HepG2 (cell line): Measurements from ENCODE around the gene IPO9. TPM values are rescaled to one million over a fixed set of nuclear protein-coding genes. Genes with fewer than 3 reads are reported as not detected.

ENCODE experiments used
- NR2F2 ChIP-seq: IDR thresholded peaks from 2 replicates; pipeline ENCODE4 v1.6.1; 2012; ENCODE audit warnings: low read depth, inconsistent platforms, borderline replicate concordance
- PLRG1 ChIP-seq: fragments of 450-650 bp; conservative IDR thresholded peaks from 2 replicates; pipeline ENCODE4 v1.6.1; 2016
- RELA ChIP-seq: sonication (generic); formaldehyde crosslinking; IDR thresholded peaks from 2 replicates; pipeline ENCODE4 v1.4.0; 2020; ENCODE audit warnings: missing genetic modification reagents
- SP2 ChIP-seq: sonication (generic); formaldehyde crosslinking; IDR thresholded peaks from 2 replicates; pipeline ENCODE4 v1.5.1; 2020; ENCODE audit warnings: mild to moderate bottlenecking, missing genetic modification reagents
- TCF7 ChIP-seq: sonication (generic); IDR thresholded peaks from 2 replicates; pipeline ENCODE4 v1.6.1; 2016; ENCODE audit warnings: antibody characterized with exemption, low read depth
- TMF1 ChIP-seq: sonication (generic); formaldehyde crosslinking; IDR thresholded peaks from 2 replicates; pipeline ENCODE4 v1.8.1; 2022; ENCODE audit warnings: low read depth, missing genetic modification reagents
- ZFP90 ChIP-seq: sonication (generic); formaldehyde crosslinking; IDR thresholded peaks from 2 replicates; pipeline ENCODE4 v1.8.0; 2022; ENCODE audit warnings: missing genetic modification reagents, mild to moderate bottlenecking, inconsistent platforms, borderline replicate concordance
- ZIK1 ChIP-seq: sonication (generic); formaldehyde crosslinking; IDR thresholded peaks from 2 replicates; pipeline ENCODE4 v1.5.0; 2020; ENCODE audit warnings: mild to moderate bottlenecking, low read depth, missing genetic modification reagents, borderline replicate concordance
- ZKSCAN1 ChIP-seq: fragments of 150-350 bp; IDR thresholded peaks from 2 replicates; pipeline ENCODE4 v1.6.1; 2014; ENCODE audit warnings: low read length
- ZMAT3 ChIP-seq: sonication (generic); formaldehyde crosslinking; conservative IDR thresholded peaks from 2 replicates; pipeline ENCODE4 v1.7.0; 2021; ENCODE audit warnings: missing genetic modification reagents
- ZNF383 ChIP-seq: sonication (generic); formaldehyde crosslinking; IDR thresholded peaks from 2 replicates; pipeline ENCODE4 v1.4.0; 2020; ENCODE audit warnings: missing genetic modification reagents, mild to moderate bottlenecking, borderline replicate concordance
- ZNF430 ChIP-seq: sonication (generic); formaldehyde crosslinking; IDR thresholded peaks from 2 replicates; pipeline ENCODE4 v1.9.0; 2021; ENCODE audit warnings: mild to moderate bottlenecking, missing genetic modification reagents
- ZNF598 ChIP-seq: sonication (generic); formaldehyde crosslinking; IDR thresholded peaks from 2 replicates; pipeline ENCODE4 v1.5.1; 2020; ENCODE audit warnings: mild to moderate bottlenecking, missing genetic modification reagents, borderline replicate concordance
- ZNF746 ChIP-seq: sonication (generic); formaldehyde crosslinking; IDR thresholded peaks from 2 replicates; pipeline ENCODE4 v1.8.0; 2022; ENCODE audit warnings: mild to moderate bottlenecking, missing genetic modification reagents
- ZNF788 ChIP-seq: sonication (generic); formaldehyde crosslinking; IDR thresholded peaks from 2 replicates; pipeline ENCODE4 v1.5.0; 2020; ENCODE audit warnings: mild to moderate bottlenecking, missing genetic modification reagents, borderline replicate concordance
- polyA plus RNA-seq, 8 experiments: library from polyadenylated mRNA; depleted of rRNA in 3 of 8; stranded (reverse) in 7 of 8; unstranded in 1 of 8; fragments of >200 nt; fragmentation: Illumina TruSeq in 4 of 8; extraction: Trizol in 4 of 8; gene quantifications; 2 replicates each; pipeline versions ENCODE4 v1.2.1 to v1.2.3, GENCODE V29; 2011 to 2016; ENCODE audit warnings: low read depth in 4 of 8, missing spikeins in 1 of 8, mixed read lengths in 1 of 8; ENCODE audit not compliant: insufficient read depth in 1 of 8
- total RNA-seq, 5 experiments: library from RNA; depleted of rRNA; stranded (reverse); fragments of >200 nt; fragmentation: Illumina TruSeq; extraction: Trizol; gene quantifications; 2 replicates each; pipeline ENCODE4 v1.2.3, GENCODE V29; 2016; ENCODE audit warnings: low read depth in 1 of 5
- TF ChIP-seq, protein P1 (sequence below): sonication (generic); formaldehyde crosslinking; IDR thresholded peaks from 2 replicates; pipeline ENCODE4 v1.9.0; 2021; ENCODE audit warnings: mild to moderate bottlenecking, missing genetic modification reagents
- TF ChIP-seq, protein P2 (sequence below): sonication (generic); formaldehyde crosslinking; conservative IDR thresholded peaks from 2 replicates; pipeline ENCODE4 v1.5.0; 2020; ENCODE audit warnings: missing genetic modification reagents
- TF ChIP-seq, protein P3 (sequence below): sonication (generic); formaldehyde crosslinking; IDR thresholded peaks from 2 replicates; pipeline ENCODE4 v1.5.1; 2020; ENCODE audit warnings: mild to moderate bottlenecking, missing genetic modification reagents, borderline replicate concordance

IPO9 gene
- total and polyA plus RNA-seq, 2 of the 13 experiments (the other 11 are each of a cell fraction or from before 2014, with no cell fraction given), result 31.0 to 34.8 TPM

DNA sequence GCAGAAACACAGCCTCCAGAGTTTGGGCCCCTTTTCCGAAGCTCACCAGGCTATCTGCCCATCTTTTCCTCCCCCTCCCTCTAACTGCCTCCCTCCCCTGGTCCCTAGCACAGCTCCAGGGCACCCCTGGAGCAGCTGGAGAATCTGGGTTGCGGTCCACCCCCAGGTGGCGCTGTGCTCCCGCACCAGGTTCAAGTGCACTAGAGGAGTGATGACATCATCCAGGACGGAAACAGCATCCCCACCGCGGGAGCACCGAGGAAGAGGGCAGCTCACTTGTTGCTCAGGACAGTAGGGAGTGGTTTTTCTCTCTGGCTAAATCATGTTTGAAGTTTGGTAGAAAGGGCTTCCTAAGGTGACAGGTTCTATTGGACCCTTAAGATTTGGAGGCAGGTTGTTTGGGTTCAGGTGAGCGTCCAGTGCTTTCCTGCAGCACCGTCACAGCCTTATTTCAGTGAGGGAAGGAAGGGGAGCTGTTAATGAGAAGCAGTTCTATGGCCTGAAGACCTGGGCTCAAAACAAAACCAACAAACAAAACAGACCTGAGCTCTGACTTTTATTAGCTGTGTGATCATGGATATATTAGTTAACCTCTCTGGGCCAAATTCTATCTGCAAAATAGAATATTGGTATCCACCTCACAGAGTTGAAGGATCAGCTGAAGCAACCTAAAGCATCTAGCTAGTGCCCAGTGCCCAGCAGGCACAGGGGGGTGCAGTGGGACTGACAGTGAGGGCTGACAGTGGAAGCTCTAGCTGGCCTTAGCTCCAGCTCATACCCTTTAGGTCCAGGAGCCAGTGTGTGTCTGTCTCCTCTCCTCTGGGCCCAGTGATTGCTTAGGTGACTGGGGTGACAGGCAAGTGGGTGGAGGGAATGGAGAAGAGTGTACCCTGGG lies 67.2 kb downstream of the IPO9 start (continued):
- TF ChIP-seq, protein P1, sequence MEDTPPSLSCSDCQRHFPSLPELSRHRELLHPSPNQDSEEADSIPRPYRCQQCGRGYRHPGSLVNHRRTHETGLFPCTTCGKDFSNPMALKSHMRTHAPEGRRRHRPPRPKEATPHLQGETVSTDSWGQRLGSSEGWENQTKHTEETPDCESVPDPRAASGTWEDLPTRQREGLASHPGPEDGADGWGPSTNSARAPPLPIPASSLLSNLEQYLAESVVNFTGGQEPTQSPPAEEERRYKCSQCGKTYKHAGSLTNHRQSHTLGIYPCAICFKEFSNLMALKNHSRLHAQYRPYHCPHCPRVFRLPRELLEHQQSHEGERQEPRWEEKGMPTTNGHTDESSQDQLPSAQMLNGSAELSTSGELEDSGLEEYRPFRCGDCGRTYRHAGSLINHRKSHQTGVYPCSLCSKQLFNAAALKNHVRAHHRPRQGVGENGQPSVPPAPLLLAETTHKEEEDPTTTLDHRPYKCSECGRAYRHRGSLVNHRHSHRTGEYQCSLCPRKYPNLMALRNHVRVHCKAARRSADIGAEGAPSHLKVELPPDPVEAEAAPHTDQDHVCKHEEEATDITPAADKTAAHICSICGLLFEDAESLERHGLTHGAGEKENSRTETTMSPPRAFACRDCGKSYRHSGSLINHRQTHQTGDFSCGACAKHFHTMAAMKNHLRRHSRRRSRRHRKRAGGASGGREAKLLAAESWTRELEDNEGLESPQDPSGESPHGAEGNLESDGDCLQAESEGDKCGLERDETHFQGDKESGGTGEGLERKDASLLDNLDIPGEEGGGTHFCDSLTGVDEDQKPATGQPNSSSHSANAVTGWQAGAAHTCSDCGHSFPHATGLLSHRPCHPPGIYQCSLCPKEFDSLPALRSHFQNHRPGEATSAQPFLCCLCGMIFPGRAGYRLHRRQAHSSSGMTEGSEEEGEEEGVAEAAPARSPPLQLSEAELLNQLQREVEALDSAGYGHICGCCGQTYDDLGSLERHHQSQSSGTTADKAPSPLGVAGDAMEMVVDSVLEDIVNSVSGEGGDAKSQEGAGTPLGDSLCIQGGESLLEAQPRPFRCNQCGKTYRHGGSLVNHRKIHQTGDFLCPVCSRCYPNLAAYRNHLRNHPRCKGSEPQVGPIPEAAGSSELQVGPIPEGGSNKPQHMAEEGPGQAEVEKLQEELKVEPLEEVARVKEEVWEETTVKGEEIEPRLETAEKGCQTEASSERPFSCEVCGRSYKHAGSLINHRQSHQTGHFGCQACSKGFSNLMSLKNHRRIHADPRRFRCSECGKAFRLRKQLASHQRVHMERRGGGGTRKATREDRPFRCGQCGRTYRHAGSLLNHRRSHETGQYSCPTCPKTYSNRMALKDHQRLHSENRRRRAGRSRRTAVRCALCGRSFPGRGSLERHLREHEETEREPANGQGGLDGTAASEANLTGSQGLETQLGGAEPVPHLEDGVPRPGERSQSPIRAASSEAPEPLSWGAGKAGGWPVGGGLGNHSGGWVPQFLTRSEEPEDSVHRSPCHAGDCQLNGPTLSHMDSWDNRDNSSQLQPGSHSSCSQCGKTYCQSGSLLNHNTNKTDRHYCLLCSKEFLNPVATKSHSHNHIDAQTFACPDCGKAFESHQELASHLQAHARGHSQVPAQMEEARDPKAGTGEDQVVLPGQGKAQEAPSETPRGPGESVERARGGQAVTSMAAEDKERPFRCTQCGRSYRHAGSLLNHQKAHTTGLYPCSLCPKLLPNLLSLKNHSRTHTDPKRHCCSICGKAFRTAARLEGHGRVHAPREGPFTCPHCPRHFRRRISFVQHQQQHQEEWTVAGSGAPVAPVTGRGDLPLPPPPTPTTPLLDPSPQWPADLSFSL (CRISPR knock-in tag), result no peak
- no peak for TF ChIP-seq ZMAT3 (CRISPR knock-in tag)
- no peak for TF ChIP-seq PLRG1
- TF ChIP-seq RELA, result no peak
- no peak for TF ChIP-seq TMF1 (CRISPR knock-in tag)
- TF ChIP-seq ZFP90, result peak; percentile 22; the same call in 1 of the 2 replicates
- no peak for TF ChIP-seq ZIK1 (CRISPR knock-in tag)
- TF ChIP-seq, protein P2, sequence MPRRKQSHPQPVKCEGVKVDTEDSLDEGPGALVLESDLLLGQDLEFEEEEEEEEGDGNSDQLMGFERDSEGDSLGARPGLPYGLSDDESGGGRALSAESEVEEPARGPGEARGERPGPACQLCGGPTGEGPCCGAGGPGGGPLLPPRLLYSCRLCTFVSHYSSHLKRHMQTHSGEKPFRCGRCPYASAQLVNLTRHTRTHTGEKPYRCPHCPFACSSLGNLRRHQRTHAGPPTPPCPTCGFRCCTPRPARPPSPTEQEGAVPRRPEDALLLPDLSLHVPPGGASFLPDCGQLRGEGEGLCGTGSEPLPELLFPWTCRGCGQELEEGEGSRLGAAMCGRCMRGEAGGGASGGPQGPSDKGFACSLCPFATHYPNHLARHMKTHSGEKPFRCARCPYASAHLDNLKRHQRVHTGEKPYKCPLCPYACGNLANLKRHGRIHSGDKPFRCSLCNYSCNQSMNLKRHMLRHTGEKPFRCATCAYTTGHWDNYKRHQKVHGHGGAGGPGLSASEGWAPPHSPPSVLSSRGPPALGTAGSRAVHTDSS (CRISPR knock-in tag), result no peak
- TF ChIP-seq ZNF746 (CRISPR knock-in tag), result no peak
- TF ChIP-seq ZNF598, result no peak
- TF ChIP-seq ZNF383 (CRISPR knock-in tag), result no peak
- TF ChIP-seq ZNF788 (CRISPR knock-in tag), result peak; percentile 40; the same call in 1 of the 2 replicates
- no peak for TF ChIP-seq TCF7
- no peak for TF ChIP-seq SP2 (CRISPR knock-in tag)
- TF ChIP-seq, protein P3, sequence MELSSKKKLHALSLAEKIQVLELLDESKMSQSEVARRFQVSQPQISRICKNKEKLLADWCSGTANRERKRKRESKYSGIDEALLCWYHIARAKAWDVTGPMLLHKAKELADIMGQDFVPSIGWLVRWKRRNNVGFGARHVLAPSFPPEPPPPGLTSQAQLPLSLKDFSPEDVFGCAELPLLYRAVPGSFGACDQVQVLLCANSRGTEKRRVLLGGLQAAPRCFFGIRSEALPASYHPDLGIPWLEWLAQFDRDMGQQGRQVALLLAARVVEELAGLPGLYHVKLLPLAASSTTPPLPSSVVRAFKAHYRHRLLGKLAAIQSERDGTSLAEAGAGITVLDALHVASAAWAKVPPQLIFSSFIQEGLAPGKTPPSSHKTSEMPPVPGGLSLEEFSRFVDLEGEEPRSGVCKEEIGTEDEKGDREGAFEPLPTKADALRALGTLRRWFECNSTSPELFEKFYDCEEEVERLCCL (CRISPR knock-in tag), result no peak
- TF ChIP-seq ZKSCAN1, result no peak
- TF ChIP-seq NR2F2, result no peak
- no peak for TF ChIP-seq ZNF430
